GM10248 (cell line): ENCODE data around the gene ADGRG7.

Source experiments
- CTCF ChIA-PET: fragments of 300-600 bp; sonication (Branson Sonifier 250); formaldehyde crosslinking; extraction: SDS; loops from one replicate; lab custom pipeline; 2021; ENCODE audit warnings: antibody characterized with exemption; lab: Yijun Ruan, JAX
- POLR2A ChIA-PET: fragments of 350-650 bp; sonication (Branson Sonifier 250); formaldehyde crosslinking; extraction: SDS; loops from one replicate; lab custom pipeline; 2020; ENCODE audit warnings: antibody characterized with exemption; lab: Yijun Ruan, JAX
- DNase-seq: peaks from one replicate; pipeline ENCODE4 v3.0.0; 2012; ENCODE audit errors: extremely low spot score
- CTCF ChIP-seq: IDR thresholded peaks from 2 replicates; pipeline ENCODE4 v1.5.1; 2012; ENCODE audit warnings: mild to moderate bottlenecking, low read depth; ENCODE audit errors: extremely low read depth, missing control alignments, control extremely low read depth

ADGRG7 gene

GRCh38 chr3:100708644-100708988 is 99.2 kb downstream of the ADGRG7 start:
- ChIA-PET POLR2A (interaction anchor here (0.6 kb wide), 1 partner anchor 22 kb away, joined by 3 read pairs; no protein-coding TSS in a partner anchor), CTCF (interaction anchor here (0.8 to 1.4 kb wide), 3 partner anchors 14 to 865 kb away, joined by 3 to 4 read pairs (median 3); partner anchors contain the start of gene PCNP)
- TF ChIP-seq CTCF = no peak
- DNase-seq = no peak

GRCh38 chr3:100708989-100709841 is 99.8 kb downstream of the ADGRG7 start, which contains the start of gene TFG:
TFG (plus strand) TSS chr3:100709494; CDS start chr3:100713686, 4,192 bp downstream.
- peak; percentile 99 for DNase-seq
- CTCF ChIA-PET = interaction anchor here (0.8 to 2.9 kb wide), 12 partner anchors 10 to 864 kb away, joined by 3 to 11 read pairs (median 4); partner anchors contain the start of gene PCNP
- POLR2A ChIA-PET = interaction anchor here (0.6 kb wide), 1 partner anchor 21 kb away, joined by 3 read pairs; no protein-coding TSS in a partner anchor
- TF ChIP-seq CTCF = no peak

GRCh38 chr3:100709842-100710260 is 100.5 kb downstream of the ADGRG7 start:
- TF ChIP-seq CTCF = no peak
- CTCF ChIA-PET = interaction anchor here (0.9 to 2.9 kb wide), 12 partner anchors 10 to 456 kb away, joined by 3 to 11 read pairs (median 4); no protein-coding TSS in a partner anchor
- POLR2A ChIA-PET = no interaction called here
- peak; percentile 24 for DNase-seq

GRCh38 chr3:100710261-100710968 is 101.0 kb downstream of the ADGRG7 start:
- TF ChIP-seq CTCF = no peak
- CTCF ChIA-PET = interaction anchor here (0.7 to 2.9 kb wide), 22 partner anchors 9 to 903 kb away, joined by 3 to 11 read pairs (median 3); no protein-coding TSS in a partner anchor
- DNase-seq = peak; percentile 64

GRCh38 chr3:100715176-100715575 is 105.8 kb downstream of the ADGRG7 start:
- TF ChIP-seq CTCF = no peak
- CTCF ChIA-PET = interaction anchor here (0.9 to 2.7 kb wide), 4 partner anchors 10 to 21 kb away, joined by 3 to 11 read pairs (median 5); no protein-coding TSS in a partner anchor
- DNase-seq = no peak
- POLR2A ChIA-PET = interaction anchor here (0.7 to 0.9 kb wide), 2 partner anchors 10 to 46 kb away, joined by 3 read pairs; no protein-coding TSS in a partner anchor

More at GRCh38 chr3:100710261-100710968, 101.0 kb downstream of the ADGRG7 start:
- POLR2A ChIA-PET = interaction anchor here (0.6 to 1.4 kb wide), 3 partner anchors 54 to 1069 kb away, joined by 3 to 4 read pairs (median 3); partner anchors contain the start of genes LNP1 and NXPE3
